OCI-LY3 (cell line): ENCODE results near the gene NBDY.

Experiments
- EZH2phosphoT487 ChIP-seq: fragments of 200-600 bp; shearing (Covaris generic); IDR thresholded peaks from 2 replicates; pipeline ENCODE4 v1.6.1; 2018; ENCODE audit warnings: antibody characterized with exemption, mixed run types, low read depth
- TF ChIP-seq, protein P1 (sequence below): fragments of 200-600, 300-600 bp; sonication (generic); IDR thresholded peaks from 2 replicates; pipeline ENCODE4 v1.5.1; 2014; ENCODE audit warnings: antibody characterized with exemption, low read length, low read depth

DNA sequence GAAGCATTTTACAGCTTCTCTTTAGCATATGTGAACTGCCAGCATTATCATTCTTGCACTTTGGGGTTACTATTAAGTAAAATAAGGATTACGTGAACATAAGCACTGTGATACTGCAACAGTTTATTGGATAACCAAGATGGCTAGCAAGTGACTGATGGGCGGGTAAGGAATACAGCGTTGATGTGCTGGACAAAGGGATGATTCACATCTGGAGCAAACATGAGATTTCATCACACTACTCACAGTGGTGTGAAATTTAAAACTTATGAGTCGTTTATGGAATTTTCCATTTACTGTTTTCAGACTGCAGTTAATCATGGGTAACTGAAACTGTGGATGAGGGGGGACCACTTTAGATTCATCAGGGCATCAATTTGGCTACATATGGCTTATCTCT, 16.0 kb downstream of the NBDY start:
- TF ChIP-seq, protein P1, sequence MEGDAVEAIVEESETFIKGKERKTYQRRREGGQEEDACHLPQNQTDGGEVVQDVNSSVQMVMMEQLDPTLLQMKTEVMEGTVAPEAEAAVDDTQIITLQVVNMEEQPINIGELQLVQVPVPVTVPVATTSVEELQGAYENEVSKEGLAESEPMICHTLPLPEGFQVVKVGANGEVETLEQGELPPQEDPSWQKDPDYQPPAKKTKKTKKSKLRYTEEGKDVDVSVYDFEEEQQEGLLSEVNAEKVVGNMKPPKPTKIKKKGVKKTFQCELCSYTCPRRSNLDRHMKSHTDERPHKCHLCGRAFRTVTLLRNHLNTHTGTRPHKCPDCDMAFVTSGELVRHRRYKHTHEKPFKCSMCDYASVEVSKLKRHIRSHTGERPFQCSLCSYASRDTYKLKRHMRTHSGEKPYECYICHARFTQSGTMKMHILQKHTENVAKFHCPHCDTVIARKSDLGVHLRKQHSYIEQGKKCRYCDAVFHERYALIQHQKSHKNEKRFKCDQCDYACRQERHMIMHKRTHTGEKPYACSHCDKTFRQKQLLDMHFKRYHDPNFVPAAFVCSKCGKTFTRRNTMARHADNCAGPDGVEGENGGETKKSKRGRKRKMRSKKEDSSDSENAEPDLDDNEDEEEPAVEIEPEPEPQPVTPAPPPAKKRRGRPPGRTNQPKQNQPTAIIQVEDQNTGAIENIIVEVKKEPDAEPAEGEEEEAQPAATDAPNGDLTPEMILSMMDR, result no peak
- TF ChIP-seq EZH2phosphoT487, result no peak
